HepG2 (cell line): Measurements from ENCODE around the gene MYO1E. TPM values are rescaled to one million over a fixed set of nuclear protein-coding genes. Genes with fewer than 3 reads are reported as not detected.

Experiments
- ATAC-seq: fragments of 200-7000 bp; cut with Tn5 transposase; 3 replicates; pipeline ENCODE4 v1.9.1; 2020; ENCODE audit warnings: mild to moderate bottlenecking, moderate library complexity
- BruUV-seq: library from RNA; stranded (reverse); fragments of 400-500 nt; replicated peaks from 2 replicates; lab custom pipeline; 2021; lab: Mats Ljungman, UMichigan
- CTCF ChIA-PET: fragments of 300-600 bp; formaldehyde crosslinking; extraction: SDS; loops from one replicate; lab custom pipeline; 2021; ENCODE audit warnings: low total read pairs, inconsistent platforms, low intra/inter-chr PET ratio; lab: Yijun Ruan, JAX
- POLR2A ChIA-PET: fragments of 350-600 bp; sonication (Branson Sonifier 250); formaldehyde crosslinking; loops from one replicate; lab custom pipeline; 2020; ENCODE audit warnings: antibody characterized with exemption, inconsistent platforms; lab: Yijun Ruan, JAX
- DNase-seq: peaks from one replicate; pipeline ENCODE4 v3.0.0-alpha.2; 2015; ENCODE audit warnings: low spot score
- FAIRE-seq: peaks from 3 replicates; lab custom pipeline; 2011; peaks lifted over from hg19 to GRCh38; lab: Jason Lieb, UNC
- H2AFZ ChIP-seq: one replicate; pipeline ENCODE4 v1.6.1; 2011; ENCODE audit warnings: low read length, inconsistent platforms
- H3K27ac ChIP-seq: fragments of 300-600 bp; 3 replicates; pipeline ENCODE4 v1.8.0; 2011; ENCODE audit warnings: mixed run types, mild to moderate bottlenecking, mixed read lengths, low read length, inconsistent platforms; ENCODE audit not compliant: insufficient read depth; ENCODE audit errors: extremely low read length
- H3K27me3 ChIP-seq, 2 experiments: fragments of 200-600 bp in 1 of 2; 2 replicates in 1 of 2; 3 replicates in 1 of 2; pipeline versions ENCODE4 v1.6.0 to v1.8.0; 2011; ENCODE audit warnings: low read length in 2 of 2, mild to moderate bottlenecking in 2 of 2, moderate library complexity in 2 of 2, inconsistent platforms in 1 of 2; ENCODE audit not compliant: insufficient read depth in 2 of 2, control insufficient read depth in 1 of 2
- H3K36me3 ChIP-seq, 2 experiments: fragments of 200-600 bp in 1 of 2; replicated peaks in 1 of 2; 2 replicates in 1 of 2; 3 replicates in 1 of 2; pipeline versions ENCODE4 v1.5.1 to v1.8.0; 2011; ENCODE audit warnings: low read length in 2 of 2, inconsistent platforms in 1 of 2; ENCODE audit not compliant: insufficient read depth in 2 of 2, control insufficient read depth in 1 of 2
- H3K4me1 ChIP-seq: 2 replicates; pipeline ENCODE4 v1.5.1; 2012; ENCODE audit warnings: low read length, inconsistent platforms; ENCODE audit not compliant: insufficient read depth
- H3K4me2 ChIP-seq: 2 replicates; pipeline ENCODE4 v1.6.0; 2011; ENCODE audit warnings: low read depth, low read length, inconsistent platforms
- H3K4me3 ChIP-seq, 3 experiments: fragments of 200-600 bp in 1 of 3; sonication (generic), shearing (Covaris generic) in 1 of 3; replicated peaks in 1 of 3; 2 replicates each; pipeline ENCODE4 v1.5.1; 2011 to 2016; ENCODE audit warnings: low read length in 3 of 3, inconsistent platforms in 2 of 3, low read depth in 2 of 3, mild to moderate bottlenecking in 2 of 3, control low read depth in 1 of 3, mixed read lengths in 1 of 3; ENCODE audit not compliant: insufficient read depth in 1 of 3
- H3K79me2 ChIP-seq: one replicate; pipeline ENCODE4 v1.6.1; 2011; ENCODE audit warnings: low read length, inconsistent platforms; ENCODE audit not compliant: insufficient read depth
- H3K9ac ChIP-seq: 2 replicates; pipeline ENCODE4 v1.6.0; 2011; ENCODE audit warnings: mild to moderate bottlenecking, low read depth, low read length, inconsistent platforms; ENCODE audit not compliant: insufficient read depth
- H3K9me3 ChIP-seq: 2 replicates; pipeline ENCODE4 v1.5.1; 2012; ENCODE audit warnings: mild to moderate bottlenecking, low read length
- H4K20me1 ChIP-seq: 2 replicates; pipeline ENCODE4 v1.6.0; 2011; ENCODE audit warnings: inconsistent platforms, mild to moderate bottlenecking, low read length, moderate library complexity; ENCODE audit not compliant: insufficient read depth
- FOXP1 ChIP-seq, 2 experiments: fragments of 450-650 bp in 1 of 2; IDR thresholded peaks; 2 replicates each; pipeline ENCODE4 v1.6.1; 2017 to 2018; ENCODE audit warnings: antibody characterized with exemption in 1 of 2
- KMT2A ChIP-seq: sonication (generic); formaldehyde crosslinking; IDR thresholded peaks from 2 replicates; pipeline ENCODE4 v1.4.0; 2020; ENCODE audit warnings: missing genetic modification reagents
- NAIF1 ChIP-seq: sonication (generic); formaldehyde crosslinking; IDR thresholded peaks from 2 replicates; pipeline ENCODE4 v1.5.0; 2020; ENCODE audit warnings: mild to moderate bottlenecking, missing genetic modification reagents, borderline replicate concordance
- SIN3A ChIP-seq: IDR thresholded peaks from 2 replicates; pipeline ENCODE4 v1.6.1; 2011; ENCODE audit warnings: low read depth, mild to moderate bottlenecking, control low read depth, low read length, borderline replicate concordance
- SMAD1 ChIP-seq: sonication (generic); formaldehyde crosslinking; IDR thresholded peaks from 2 replicates; pipeline ENCODE4 v1.4.0; 2020; ENCODE audit warnings: missing genetic modification reagents, low read depth, mild to moderate bottlenecking, borderline replicate concordance
- ZBTB42 ChIP-seq: sonication (generic); formaldehyde crosslinking; IDR thresholded peaks from 2 replicates; pipeline ENCODE4 v1.5.0; 2020; ENCODE audit warnings: mild to moderate bottlenecking, missing genetic modification reagents
- WGBS: methylation state at CpG from one replicate; pipeline ENCODE4 v1.1.6; 2017; ENCODE audit warnings: low lambda C conversion rate; 5-methylcytosine and 5-hydroxymethylcytosine counted together
- in situ Hi-C: cut with HindIII; loops from 2 replicates; pipeline ENCODE4 v1.10.0; 2017; ENCODE audit warnings: low pct_unique_long_range_greater_than_20kb; ENCODE audit not compliant: extremely low pct_ligation_motif_present
- intact Hi-C: fragments of 100-400 bp; cut with micrococcal nuclease; formaldehyde crosslinking; loops from one replicate; pipeline ENCODE4 v1.10.0; 2022; ENCODE audit not compliant: unreplicated experiment
- polyA plus RNA-seq, 8 experiments: library from polyadenylated mRNA; depleted of rRNA in 3 of 8; stranded (reverse) in 7 of 8; unstranded in 1 of 8; fragments of >200 nt; fragmentation: Illumina TruSeq in 4 of 8; extraction: Trizol in 4 of 8; gene quantifications; 2 replicates each; pipeline versions ENCODE4 v1.2.1 to v1.2.3, GENCODE V29; 2011 to 2016; ENCODE audit warnings: low read depth in 4 of 8, missing spikeins in 1 of 8, mixed read lengths in 1 of 8; ENCODE audit not compliant: insufficient read depth in 1 of 8
- total RNA-seq, 5 experiments: library from RNA; depleted of rRNA; stranded (reverse); fragments of >200 nt; fragmentation: Illumina TruSeq; extraction: Trizol; gene quantifications; 2 replicates each; pipeline ENCODE4 v1.2.3, GENCODE V29; 2016; ENCODE audit warnings: low read depth in 1 of 5
- TF ChIP-seq, protein P1 (sequence below): sonication (generic); formaldehyde crosslinking; IDR thresholded peaks from 2 replicates; pipeline ENCODE4 v1.5.0; 2020; ENCODE audit warnings: missing genetic modification reagents
- TF ChIP-seq, protein P2 (sequence below): IDR thresholded peaks from 2 replicates; pipeline ENCODE4 v1.6.1; 2016; ENCODE audit warnings: mild to moderate bottlenecking, missing biosample characterization, missing genetic modification reagents
- TF ChIP-seq, protein P3 (sequence below): sonication (generic); formaldehyde crosslinking; IDR thresholded peaks from 2 replicates; pipeline ENCODE4 v1.4.0; 2020; ENCODE audit warnings: mild to moderate bottlenecking, missing genetic modification reagents

MYO1E gene
- total and polyA plus RNA-seq, 2 of the 13 experiments (the other 11 are each of a cell fraction or from before 2014, with no cell fraction given) = 15.7 to 25.1 TPM

DNA sequence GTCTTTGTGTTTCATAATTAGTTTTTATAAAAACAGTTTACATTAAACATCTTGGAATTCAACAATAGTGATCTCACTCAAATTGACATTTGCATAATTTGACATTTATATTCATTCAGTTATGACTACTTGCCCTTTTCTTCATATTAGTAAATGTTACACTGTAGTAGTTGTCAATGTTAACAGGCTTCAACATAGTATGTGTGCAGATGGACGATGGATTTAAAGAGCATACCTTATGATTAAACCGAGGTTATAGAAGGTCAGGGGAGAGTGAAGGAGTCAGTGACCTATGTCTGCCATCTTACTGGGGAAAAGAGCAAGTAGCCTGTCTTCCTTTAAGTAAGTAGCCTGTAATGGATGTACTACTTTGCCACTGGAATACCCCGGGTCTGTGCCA, 276.2 kb downstream of the MYO1E start:
- DNase-seq (no peak), FAIRE-seq (no peak), ATAC-seq (no peak)
- in situ Hi-C loops (no loop called here), intact Hi-C loops (no loop called here)
- BruUV-seq = no TSS peak
- Histone ChIP-seq H2AFZ (no peak overlapping the region), H3K4me3 (no peak overlapping the region), H3K36me3 (peaks cover 8 to 42% of the 10 kb centered on the region in 2 experiments), H4K20me1 (no peaks in the 10 kb centered on the region), H3K9ac (no peak overlapping the region), H3K27ac (no peak overlapping the region), H3K4me1 (no peaks in the 10 kb centered on the region), H3K4me2 (no peak overlapping the region), H3K27me3 (no peaks in the 10 kb centered on the region), H3K79me2 (no peaks in the 10 kb centered on the region), H3K9me3 (no peaks in the 10 kb centered on the region)
- ChIA-PET POLR2A (no interaction called here), CTCF (no interaction called here)
- TF ChIP-seq SMAD1 = no peak
- TF ChIP-seq, protein P1, sequence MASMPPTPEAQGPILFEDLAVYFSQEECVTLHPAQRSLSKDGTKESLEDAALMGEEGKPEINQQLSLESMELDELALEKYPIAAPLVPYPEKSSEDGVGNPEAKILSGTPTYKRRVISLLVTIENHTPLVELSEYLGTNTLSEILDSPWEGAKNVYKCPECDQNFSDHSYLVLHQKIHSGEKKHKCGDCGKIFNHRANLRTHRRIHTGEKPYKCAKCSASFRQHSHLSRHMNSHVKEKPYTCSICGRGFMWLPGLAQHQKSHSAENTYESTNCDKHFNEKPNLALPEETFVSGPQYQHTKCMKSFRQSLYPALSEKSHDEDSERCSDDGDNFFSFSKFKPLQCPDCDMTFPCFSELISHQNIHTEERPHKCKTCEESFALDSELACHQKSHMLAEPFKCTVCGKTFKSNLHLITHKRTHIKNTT (CRISPR knock-in tag) = no peak
- no peak for TF ChIP-seq SIN3A
- TF ChIP-seq NAIF1 = no peak
- TF ChIP-seq, protein P2, sequence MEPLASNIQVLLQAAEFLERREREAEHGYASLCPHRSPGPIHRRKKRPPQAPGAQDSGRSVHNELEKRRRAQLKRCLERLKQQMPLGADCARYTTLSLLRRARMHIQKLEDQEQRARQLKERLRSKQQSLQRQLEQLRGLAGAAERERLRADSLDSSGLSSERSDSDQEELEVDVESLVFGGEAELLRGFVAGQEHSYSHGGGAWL (CRISPR knock-in tag) = no peak
- no peak for TF ChIP-seq KMT2A
- TF ChIP-seq ZBTB42 (CRISPR knock-in tag) = no peak
- TF ChIP-seq FOXP1 (IDR thresholded peaks at IDR 0.05) = no peak
- no peak for TF ChIP-seq FOXP1 (CRISPR knock-in tag; IDR thresholded peaks at IDR 0.05)
- TF ChIP-seq, protein P3, sequence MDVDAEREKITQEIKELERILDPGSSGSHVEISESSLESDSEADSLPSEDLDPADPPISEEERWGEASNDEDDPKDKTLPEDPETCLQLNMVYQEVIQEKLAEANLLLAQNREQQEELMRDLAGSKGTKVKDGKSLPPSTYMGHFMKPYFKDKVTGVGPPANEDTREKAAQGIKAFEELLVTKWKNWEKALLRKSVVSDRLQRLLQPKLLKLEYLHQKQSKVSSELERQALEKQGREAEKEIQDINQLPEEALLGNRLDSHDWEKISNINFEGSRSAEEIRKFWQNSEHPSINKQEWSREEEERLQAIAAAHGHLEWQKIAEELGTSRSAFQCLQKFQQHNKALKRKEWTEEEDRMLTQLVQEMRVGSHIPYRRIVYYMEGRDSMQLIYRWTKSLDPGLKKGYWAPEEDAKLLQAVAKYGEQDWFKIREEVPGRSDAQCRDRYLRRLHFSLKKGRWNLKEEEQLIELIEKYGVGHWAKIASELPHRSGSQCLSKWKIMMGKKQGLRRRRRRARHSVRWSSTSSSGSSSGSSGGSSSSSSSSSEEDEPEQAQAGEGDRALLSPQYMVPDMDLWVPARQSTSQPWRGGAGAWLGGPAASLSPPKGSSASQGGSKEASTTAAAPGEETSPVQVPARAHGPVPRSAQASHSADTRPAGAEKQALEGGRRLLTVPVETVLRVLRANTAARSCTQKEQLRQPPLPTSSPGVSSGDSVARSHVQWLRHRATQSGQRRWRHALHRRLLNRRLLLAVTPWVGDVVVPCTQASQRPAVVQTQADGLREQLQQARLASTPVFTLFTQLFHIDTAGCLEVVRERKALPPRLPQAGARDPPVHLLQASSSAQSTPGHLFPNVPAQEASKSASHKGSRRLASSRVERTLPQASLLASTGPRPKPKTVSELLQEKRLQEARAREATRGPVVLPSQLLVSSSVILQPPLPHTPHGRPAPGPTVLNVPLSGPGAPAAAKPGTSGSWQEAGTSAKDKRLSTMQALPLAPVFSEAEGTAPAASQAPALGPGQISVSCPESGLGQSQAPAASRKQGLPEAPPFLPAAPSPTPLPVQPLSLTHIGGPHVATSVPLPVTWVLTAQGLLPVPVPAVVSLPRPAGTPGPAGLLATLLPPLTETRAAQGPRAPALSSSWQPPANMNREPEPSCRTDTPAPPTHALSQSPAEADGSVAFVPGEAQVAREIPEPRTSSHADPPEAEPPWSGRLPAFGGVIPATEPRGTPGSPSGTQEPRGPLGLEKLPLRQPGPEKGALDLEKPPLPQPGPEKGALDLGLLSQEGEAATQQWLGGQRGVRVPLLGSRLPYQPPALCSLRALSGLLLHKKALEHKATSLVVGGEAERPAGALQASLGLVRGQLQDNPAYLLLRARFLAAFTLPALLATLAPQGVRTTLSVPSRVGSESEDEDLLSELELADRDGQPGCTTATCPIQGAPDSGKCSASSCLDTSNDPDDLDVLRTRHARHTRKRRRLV = no peak
- WGBS = 97% methylated on average over 3 of the region's 3 CpGs
